HG03469 (cell line): ENCODE results near the gene ATP1B3.
"Not testable (repeated sequence)": the region's sequence is repeated elsewhere in the genome, so short reads cannot be mapped to it uniquely, and the experiment has no call there.

Experiments
- ATAC-seq: cut with Tn5 transposase; IDR thresholded peaks from one replicate; pipeline ENCODE4 v1.9.1; 2021; ENCODE audit warnings: mild to moderate bottlenecking, moderate library complexity, moderate number of reproducible peaks; ENCODE audit not compliant: unreplicated experiment

The ATP1B3 gene

GRCh38 chr3:141876381-141876890, at the start of gene ATP1B3:
TSS of gene ATP1B3 (plus strand) at chr3:141876643. CDS start at chr3:141876802, 159 bp downstream.
- peak; percentile 75 for ATAC-seq

GRCh38 chr3:141828487-141828886, 48.0 kb upstream of the ATP1B3 start:
- no peak for ATAC-seq

- ATAC-seq = no peak
These were observed 47.6 kb upstream of the ATP1B3 start for GRCh38 chr3:141828890-141829289.

- ATAC-seq = no peak
These were observed 45.9 kb upstream of the ATP1B3 start for GRCh38 chr3:141830508-141830907.

- no peak for ATAC-seq
These were observed 42.2 kb upstream of the ATP1B3 start for GRCh38 chr3:141834292-141834691.

GRCh38 chr3:141835557-141836229, 40.8 kb upstream of the ATP1B3 start:
- ATAC-seq = no peak

- no peak for ATAC-seq
These were observed 37.1 kb upstream of the ATP1B3 start for GRCh38 chr3:141839389-141839788.

GRCh38 chr3:141840737-141841544, 35.5 kb upstream of the ATP1B3 start:
- no peak for ATAC-seq

- ATAC-seq = no peak
These were observed 32.3 kb upstream of the ATP1B3 start for GRCh38 chr3:141844108-141844507.

GRCh38 chr3:141844812-141845211, 31.6 kb upstream of the ATP1B3 start:
- no peak for ATAC-seq

- no peak for ATAC-seq
These were observed 30.9 kb upstream of the ATP1B3 start for GRCh38 chr3:141845407-141846049.

GRCh38 chr3:141846050-141846433, 30.4 kb upstream of the ATP1B3 start:
- no peak for ATAC-seq

- ATAC-seq = not testable (repeated sequence)
These were observed 28.2 kb upstream of the ATP1B3 start for GRCh38 chr3:141848159-141848748.

- no peak for ATAC-seq
These were observed 27.2 kb upstream of the ATP1B3 start for GRCh38 chr3:141849056-141849815.

GRCh38 chr3:141851411-141851810, 25.0 kb upstream of the ATP1B3 start:
- no peak for ATAC-seq

- ATAC-seq = no peak
These were observed 23.3 kb upstream of the ATP1B3 start for GRCh38 chr3:141853081-141853601.

GRCh38 chr3:141853629-141854168, 22.7 kb upstream of the ATP1B3 start:
- no peak for ATAC-seq

GRCh38 chr3:141854599-141854998, 21.8 kb upstream of the ATP1B3 start:
- ATAC-seq = no peak

GRCh38 chr3:141858312-141858711, 18.1 kb upstream of the ATP1B3 start:
- ATAC-seq = no peak

- ATAC-seq = no peak
These were observed 16.8 kb upstream of the ATP1B3 start for GRCh38 chr3:141859651-141860050.
